Parathyroid adenoma (tissue), 2 donors: ENCODE results near the gene SHISA9.

Source experiments
- H2AFZ ChIP-seq: fragments of 300-600 bp; sonication (generic); one replicate; pipeline ENCODE4 v1.7.0; 2017; ENCODE audit warnings: antibody characterized with exemption, mild to moderate bottlenecking
- H3K27ac ChIP-seq: fragments of 300-600 bp; sonication (generic); one replicate; pipeline ENCODE4 v1.7.0; 2017
- H3K27me3 ChIP-seq: fragments of 300-600 bp; sonication (generic); one replicate; pipeline ENCODE4 v1.7.0; 2017; ENCODE audit warnings: low read length; ENCODE audit not compliant: control insufficient read depth, insufficient read depth
- H3K36me3 ChIP-seq: fragments of 300-600 bp; sonication (generic); one replicate; pipeline ENCODE4 v1.7.0; 2017; ENCODE audit warnings: low read length; ENCODE audit not compliant: control insufficient read depth, insufficient read depth
- H3K4me1 ChIP-seq: fragments of 300-600 bp; sonication (generic); one replicate; pipeline ENCODE4 v1.7.0; 2017; ENCODE audit warnings: control low read depth
- H3K4me2 ChIP-seq: fragments of 300-600 bp; sonication (generic); one replicate; pipeline ENCODE4 v1.7.0; 2017; ENCODE audit warnings: low read length
- H3K4me3 ChIP-seq: fragments of 300-600 bp; sonication (generic); one replicate; pipeline ENCODE4 v1.7.0; 2017; ENCODE audit warnings: low read depth, low read length
- H3K79me2 ChIP-seq: fragments of 300-600 bp; sonication (generic); one replicate; pipeline ENCODE4 v1.7.0; 2017; ENCODE audit warnings: control low read depth
- H3K9ac ChIP-seq: fragments of 300-600 bp; sonication (generic); one replicate; pipeline ENCODE4 v1.7.0; 2017; ENCODE audit warnings: mild to moderate bottlenecking
- H3K9me3 ChIP-seq: fragments of 300-600 bp; sonication (generic); one replicate; pipeline ENCODE4 v1.7.0; 2017; ENCODE audit warnings: low read length; ENCODE audit not compliant: control insufficient read depth
- CTCF ChIP-seq: fragments of 300-600 bp; sonication (generic); IDR thresholded peaks from one replicate; pipeline ENCODE4 v1.7.0; 2017; ENCODE audit warnings: antibody characterized with exemption, mild to moderate bottlenecking
- donor health status: primary hyperparathyroidism.

Gene SHISA9

GRCh38 chr16:13155780-13156179 is 254.4 kb downstream of the SHISA9 start:
- Histone ChIP-seq H3K4me2 (no peak overlapping the region), H3K79me2 (no peaks in the 10 kb centered on the region), H3K9ac (no peak overlapping the region), H3K4me1 (no peaks in the 10 kb centered on the region), H2AFZ (no peak overlapping the region), H3K27ac (no peak overlapping the region), H3K9me3 (no peaks in the 10 kb centered on the region), H3K36me3 (no peaks in the 10 kb centered on the region), H3K4me3 (no peak overlapping the region), H3K27me3 (no peaks in the 10 kb centered on the region)
- TF ChIP-seq CTCF: no peak

GRCh38 chr16:13157082-13157481 is 255.7 kb downstream of the SHISA9 start:
- no peak overlapping the region for H3K9ac ChIP-seq
- no peak overlapping the region for H3K4me2 ChIP-seq
- H3K4me3 ChIP-seq: no peak overlapping the region
- no peaks in the 10 kb centered on the region for H3K36me3 ChIP-seq
- H3K27me3 ChIP-seq: no peaks in the 10 kb centered on the region
- no peaks in the 10 kb centered on the region for H3K79me2 ChIP-seq
- H3K4me1 ChIP-seq: no peaks in the 10 kb centered on the region
- H3K9me3 ChIP-seq: no peaks in the 10 kb centered on the region
- H3K27ac ChIP-seq: no peak overlapping the region
- no peak overlapping the region for H2AFZ ChIP-seq
- no peak for TF ChIP-seq CTCF

- no peaks in the 10 kb centered on the region for H3K79me2 ChIP-seq
- no peak for TF ChIP-seq CTCF
- no peaks in the 10 kb centered on the region for H3K27me3 ChIP-seq
- H3K4me2 ChIP-seq: no peak overlapping the region
- no peak overlapping the region for H3K9ac ChIP-seq
- no peaks in the 10 kb centered on the region for H3K36me3 ChIP-seq
- H3K9me3 ChIP-seq: no peaks in the 10 kb centered on the region
- no peak overlapping the region for H3K4me3 ChIP-seq
- no peak overlapping the region for H2AFZ ChIP-seq
- no peaks in the 10 kb centered on the region for H3K4me1 ChIP-seq
- H3K27ac ChIP-seq: no peak overlapping the region
These were observed 257.0 kb downstream of the SHISA9 start for GRCh38 chr16:13158427-13158826.

DNA sequence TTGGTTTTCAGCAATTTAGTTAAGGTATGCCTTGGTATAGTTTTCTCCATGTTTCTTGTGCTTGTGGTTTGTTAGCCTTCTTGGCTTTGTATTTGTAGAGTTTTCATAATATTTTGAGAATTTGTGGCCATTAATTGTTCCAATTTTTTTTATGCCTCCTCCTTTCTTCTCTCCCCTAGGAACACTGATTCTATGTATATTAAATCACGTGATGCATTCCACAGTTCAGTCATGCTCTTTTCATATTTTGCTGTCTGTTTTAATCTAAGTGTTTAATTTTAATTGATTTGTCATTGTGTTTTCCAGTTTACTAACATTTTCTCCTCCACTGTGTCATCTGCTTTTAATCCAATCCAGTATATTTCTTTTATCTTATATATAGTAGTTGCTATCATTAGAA is 263.6 kb downstream of the SHISA9 start:
- H3K9me3 ChIP-seq: no peaks in the 10 kb centered on the region
- TF ChIP-seq CTCF: no peak
- no peak overlapping the region for H3K9ac ChIP-seq
- no peaks in the 10 kb centered on the region for H3K27me3 ChIP-seq
- H3K4me3 ChIP-seq: no peak overlapping the region
- no peaks in the 10 kb centered on the region for H3K36me3 ChIP-seq
- H3K27ac ChIP-seq: no peak overlapping the region
- no peaks in the 10 kb centered on the region for H3K4me1 ChIP-seq
- no peak overlapping the region for H3K4me2 ChIP-seq
- H3K79me2 ChIP-seq: no peaks in the 10 kb centered on the region
- H2AFZ ChIP-seq: no peak overlapping the region

DNA sequence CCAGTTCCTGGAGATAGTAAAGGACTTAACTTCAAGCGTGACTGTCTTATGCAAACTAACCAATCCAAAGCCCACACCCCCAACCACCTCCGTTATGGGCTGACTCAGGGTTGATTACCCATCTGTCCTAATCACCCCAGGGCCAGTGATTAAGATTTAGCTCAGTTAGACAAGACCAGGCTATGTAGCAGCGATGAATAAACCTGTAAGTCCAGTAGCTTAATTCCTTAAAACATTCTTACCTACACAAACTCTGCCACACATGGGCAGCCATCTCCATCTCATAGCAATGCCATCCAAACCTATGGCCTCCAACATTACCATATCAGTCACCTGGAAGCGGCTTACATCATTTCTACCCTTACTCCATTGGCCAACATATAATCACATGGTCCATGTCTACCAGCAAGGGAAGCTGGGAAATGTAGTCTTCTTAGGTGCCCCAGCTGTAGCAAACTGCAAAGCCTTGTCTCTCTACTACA is 266.7 kb downstream of the SHISA9 start:
- Histone ChIP-seq H3K27me3 (no peaks in the 10 kb centered on the region), H3K79me2 (no peaks in the 10 kb centered on the region), H2AFZ (no peak overlapping the region), H3K4me3 (no peak overlapping the region), H3K9ac (no peak overlapping the region), H3K4me1 (no peaks in the 10 kb centered on the region), H3K9me3 (no peaks in the 10 kb centered on the region), H3K36me3 (no peaks in the 10 kb centered on the region), H3K4me2 (no peak overlapping the region), H3K27ac (no peak overlapping the region)
- no peak for TF ChIP-seq CTCF
